CD4-positive, alpha-beta T cell treated with Interleukin-15 for 4 hours (primary cell): ENCODE data around the gene ANKRD33B.
"Not testable (repeated sequence)": the region's sequence is repeated elsewhere in the genome, so short reads cannot be mapped to it uniquely, and the experiment has no call there.

Experiments
- DNase-seq: peaks from one replicate; pipeline ENCODE4 v3.0.0-alpha.2; 2020; ENCODE audit warnings: low spot score

The ANKRD33B gene

GRCh38 chr5:10661401-10661800 is 97.5 kb downstream of the ANKRD33B start:
- DNase-seq: no peak

GRCh38 chr5:10662083-10662482 is 98.2 kb downstream of the ANKRD33B start:
- no peak for DNase-seq

- no peak for DNase-seq
Measured at GRCh38 chr5:10662661-10663488, 99.0 kb downstream of the ANKRD33B start.

- no peak for DNase-seq
Measured at GRCh38 chr5:10663489-10664179, 99.8 kb downstream of the ANKRD33B start.

- DNase-seq: not testable (repeated sequence)
Measured at GRCh38 chr5:10664180-10664769, 100.4 kb downstream of the ANKRD33B start.

- no peak for DNase-seq
Measured at GRCh38 chr5:10665799-10666198, 101.9 kb downstream of the ANKRD33B start.

- no peak for DNase-seq
Measured at GRCh38 chr5:10666531-10667299, 102.8 kb downstream of the ANKRD33B start.

GRCh38 chr5:10667431-10668057 is 103.7 kb downstream of the ANKRD33B start:
- DNase-seq: no peak

- DNase-seq: no peak
Measured at GRCh38 chr5:10668697-10669096, 104.8 kb downstream of the ANKRD33B start.

GRCh38 chr5:10669983-10670382 is 106.1 kb downstream of the ANKRD33B start:
- DNase-seq: no peak

GRCh38 chr5:10671041-10672008 is 107.5 kb downstream of the ANKRD33B start:
- no peak for DNase-seq

- no peak for DNase-seq
Measured at GRCh38 chr5:10672146-10673016, 108.5 kb downstream of the ANKRD33B start.

GRCh38 chr5:10673017-10673389 is 109.1 kb downstream of the ANKRD33B start:
- no peak for DNase-seq

GRCh38 chr5:10673407-10673806 is 109.5 kb downstream of the ANKRD33B start:
- no peak for DNase-seq

- DNase-seq: no peak
Measured at GRCh38 chr5:10674096-10674495, 110.2 kb downstream of the ANKRD33B start.

- DNase-seq: no peak
Measured at GRCh38 chr5:10674582-10674981, 110.7 kb downstream of the ANKRD33B start.

GRCh38 chr5:10675177-10675700 is 111.4 kb downstream of the ANKRD33B start:
- no peak for DNase-seq

GRCh38 chr5:10676224-10676623 is 112.4 kb downstream of the ANKRD33B start:
- DNase-seq: no peak

GRCh38 chr5:10676946-10677345 is 113.1 kb downstream of the ANKRD33B start:
- DNase-seq: no peak
